GM12878 (cell line): ENCODE data around the gene SLC1A6.

Source experiments
- ATF2 ChIP-seq: IDR thresholded peaks from 2 replicates; pipeline ENCODE4 v1.6.1; 2012; ENCODE audit warnings: low read length, inconsistent platforms
- EP300 ChIP-seq, 2 experiments: fragments of 150-350 bp in 1 of 2; IDR thresholded peaks; 2 replicates each; pipeline ENCODE4 v1.6.1; 2011 to 2012; ENCODE audit warnings: low read depth in 2 of 2, low read length in 2 of 2, borderline replicate concordance in 1 of 2, improper control_type of control experiment in 1 of 2, inconsistent platforms in 1 of 2; ENCODE audit not compliant: control insufficient read depth in 1 of 2
- KDM1A ChIP-seq: fragments of 200-600 bp; sonication (generic); IDR thresholded peaks from 2 replicates; pipeline ENCODE4 v1.6.1; 2016; ENCODE audit warnings: borderline replicate concordance
- MAX ChIP-seq: IDR thresholded peaks from 2 replicates; pipeline ENCODE4 v1.6.1; 2012; ENCODE audit warnings: low read depth, low read length, improper control_type of control experiment
- POLR2AphosphoS5 ChIP-seq: IDR thresholded peaks from 2 replicates; pipeline ENCODE4 v1.6.1; 2011; ENCODE audit warnings: mild to moderate bottlenecking, low read length, inconsistent platforms
- TAF1 ChIP-seq: IDR thresholded peaks from 2 replicates; pipeline ENCODE4 v1.6.1; 2011; ENCODE audit warnings: mild to moderate bottlenecking, low read depth, low read length, borderline replicate concordance
- USF1 ChIP-seq: IDR thresholded peaks from 2 replicates; pipeline ENCODE4 v1.6.1; 2011; ENCODE audit warnings: borderline replicate concordance, low read depth, mild to moderate bottlenecking, moderate library complexity, mixed read lengths, low read length; ENCODE audit not compliant: insufficient read depth; ENCODE audit errors: extremely low read length

- TF ChIP-seq USF1: no peak
- no peak for TF ChIP-seq EP300 (IDR thresholded peaks at IDR 0.05; ENCODE audit: borderline replicate concordance in 1 of 2, control insufficient read depth in 1 of 2, low read depth in 2 of 2, low read length in 2 of 2)
- no peak for TF ChIP-seq MAX
- no peak for TF ChIP-seq TAF1
- no peak for TF ChIP-seq ATF2
- no peak for TF ChIP-seq KDM1A
- no peak for TF ChIP-seq POLR2AphosphoS5
These were observed 18.3 kb upstream of the SLC1A6 start for GRCh38 chr19:14997981-14998380.
